ENCODE results near the gene GIMAP8.
"Not testable (repeated sequence)": the region's sequence is repeated elsewhere in the genome, so short reads cannot be mapped to it uniquely, and the experiment has no call there.

GIMAP8 gene

GRCh38 chr7:150503581-150503980 lies 53.2 kb downstream of the GIMAP8 start:
- no peaks in the 10 kb centered on the region for H3K36me3 Mint-ChIP-seq (ENCODE audit: insufficient read depth)
- DNase-seq (no peak), ATAC-seq (replicated peaks) (no peak)
- H3K9me3 Mint-ChIP-seq: peaks cover 6% of the 10 kb centered on the region in 2 donors
- peak overlapping the region in 1 of 2 donors; percentile 49 for H3K4me3 Mint-ChIP-seq
- H3K27ac Mint-ChIP-seq: peak overlapping the region; percentile 22 to 80
- H3K27me3 Mint-ChIP-seq: no peaks in the 10 kb centered on the region
- peaks cover 58 to 66% of the 10 kb centered on the region in 2 donors for H3K4me1 Mint-ChIP-seq (ENCODE audit: low read depth in 2 of 2)

- no peak for DNase-seq
- Mint-ChIP-seq H3K9me3 (peaks cover 8 to 11% of the 10 kb centered on the region in 2 donors), H3K27ac (peak overlapping the region; percentile 69 to 93), H3K27me3 (no peaks in the 10 kb centered on the region), H3K4me1 (ENCODE audit: low read depth in 2 of 2) (peaks cover 62 to 90% of the 10 kb centered on the region in 2 donors), H3K4me3 (peak overlapping the region; percentile 44 to 72), H3K36me3 (ENCODE audit: insufficient read depth) (no peaks in the 10 kb centered on the region)
- ATAC-seq (replicated peaks): no peak
Observed at GRCh38 chr7:150507947-150508602, 57.6 kb downstream of the GIMAP8 start.

GRCh38 chr7:150511048-150511447 lies 60.6 kb downstream of the GIMAP8 start:
- peaks cover 53 to 75% of the 10 kb centered on the region in 2 donors for H3K4me1 Mint-ChIP-seq (ENCODE audit: low read depth in 2 of 2)
- H3K4me3 Mint-ChIP-seq: peak overlapping the region; percentile 50 to 61
- H3K27ac Mint-ChIP-seq: peak overlapping the region; percentile 68 to 94
- DNase-seq: no peak
- H3K9me3 Mint-ChIP-seq: peaks cover 8 to 11% of the 10 kb centered on the region in 2 donors
- ATAC-seq (replicated peaks): peak; percentile 7
- peaks cover 11% of the 10 kb centered on the region for H3K36me3 Mint-ChIP-seq (ENCODE audit: insufficient read depth)
- no peaks in the 10 kb centered on the region for H3K27me3 Mint-ChIP-seq

- peaks cover 5 to 11% of the 10 kb centered on the region in 2 donors for H3K9me3 Mint-ChIP-seq
- H3K4me1 Mint-ChIP-seq (ENCODE audit: low read depth in 2 of 2): peaks cover 37 to 54% of the 10 kb centered on the region in 2 donors
- H3K4me3 Mint-ChIP-seq: peak overlapping the region; percentile 98
- peaks cover 27% of the 10 kb centered on the region for H3K36me3 Mint-ChIP-seq (ENCODE audit: insufficient read depth)
- no peaks in the 10 kb centered on the region for H3K27me3 Mint-ChIP-seq
- H3K27ac Mint-ChIP-seq: peak overlapping the region; percentile 91 to 94
- ATAC-seq (replicated peaks) (no peak), DNase-seq (no peak)
Observed at GRCh38 chr7:150513758-150514157, 63.3 kb downstream of the GIMAP8 start.

GRCh38 chr7:150514748-150515222 lies 64.4 kb downstream of the GIMAP8 start, which contains the start of gene GIMAP7:
TSS of gene GIMAP7 (plus strand) at chr7:150514872. CDS start at chr7:150519975, 5,103 bp downstream.
- Mint-ChIP-seq H3K27me3 (no peaks in the 10 kb centered on the region), H3K4me3 (peak within 1 kb of the TSS; percentile 98), H3K36me3 (ENCODE audit: insufficient read depth) (peaks cover 32% of the 10 kb centered on the region), H3K9me3 (peaks cover 5 to 11% of the 10 kb centered on the region in 2 donors), H3K27ac (peak within 1 kb of the TSS; percentile 91 to 94), H3K4me1 (ENCODE audit: low read depth in 2 of 2) (peaks cover 34 to 49% of the 10 kb centered on the region in 2 donors)
- ATAC-seq (replicated peaks) (peak; percentile 81), DNase-seq (peak; percentile 46 to 58 (median 52))

- no peaks in the 10 kb centered on the region for H3K27me3 Mint-ChIP-seq
- DNase-seq (no peak), ATAC-seq (replicated peaks) (peak; percentile 25)
- peak overlapping the region; percentile 98 for H3K4me3 Mint-ChIP-seq
- peak overlapping the region; percentile 91 to 94 for H3K27ac Mint-ChIP-seq
- peaks cover 5 to 11% of the 10 kb centered on the region in 2 donors for H3K9me3 Mint-ChIP-seq
- H3K4me1 Mint-ChIP-seq (ENCODE audit: low read depth in 2 of 2): peaks cover 35 to 49% of the 10 kb centered on the region in 2 donors
- peaks cover 39% of the 10 kb centered on the region for H3K36me3 Mint-ChIP-seq (ENCODE audit: insufficient read depth)
Observed at GRCh38 chr7:150515248-150516147, 65.1 kb downstream of the GIMAP8 start.

- Mint-ChIP-seq H3K36me3 (ENCODE audit: insufficient read depth) (peaks cover 54% of the 10 kb centered on the region), H3K27ac (peak overlapping the region; percentile 91 to 94), H3K27me3 (no peaks in the 10 kb centered on the region), H3K4me1 (ENCODE audit: low read depth in 2 of 2) (peaks cover 33 to 45% of the 10 kb centered on the region in 2 donors), H3K4me3 (peak overlapping the region; percentile 98), H3K9me3 (peaks cover 0 to 4% of the 10 kb centered on the region in 2 donors)
- no peak for DNase-seq
- ATAC-seq (replicated peaks): no peak
Observed at GRCh38 chr7:150516956-150517745, 66.7 kb downstream of the GIMAP8 start.

- H3K4me1 Mint-ChIP-seq (ENCODE audit: low read depth in 2 of 2): peaks cover 21 to 32% of the 10 kb centered on the region in 2 donors
- DNase-seq: no peak
- H3K27me3 Mint-ChIP-seq: no peaks in the 10 kb centered on the region
- H3K4me3 Mint-ChIP-seq: peak overlapping the region; percentile 98
- no peak for ATAC-seq (replicated peaks)
- H3K36me3 Mint-ChIP-seq (ENCODE audit: insufficient read depth): peaks cover 64% of the 10 kb centered on the region
- H3K9me3 Mint-ChIP-seq: peaks cover 0 to 4% of the 10 kb centered on the region in 2 donors
- H3K27ac Mint-ChIP-seq: peak overlapping the region; percentile 91 to 94
Observed at GRCh38 chr7:150519310-150519709, 68.9 kb downstream of the GIMAP8 start.

- peak; percentile 31 for ATAC-seq (replicated peaks)
Observed at GRCh38 chr7:150520145-150520544, 69.7 kb downstream of the GIMAP8 start.

GRCh38 chr7:150522931-150523330 lies 72.5 kb downstream of the GIMAP8 start:
- H3K27me3 Mint-ChIP-seq; DNase-seq; H3K9me3 Mint-ChIP-seq; ATAC-seq (replicated peaks): not testable (repeated sequence)
- peak overlapping the region; percentile 60 to 98 for H3K4me3 Mint-ChIP-seq
- peaks cover 23 to 35% of the 10 kb centered on the region in 2 donors for H3K4me1 Mint-ChIP-seq (ENCODE audit: low read depth in 2 of 2)
- H3K27ac Mint-ChIP-seq: peak overlapping the region; percentile 35 to 91
- H3K36me3 Mint-ChIP-seq (ENCODE audit: insufficient read depth): peaks cover 48% of the 10 kb centered on the region

More at GRCh38 chr7:150520145-150520544, 69.7 kb downstream of the GIMAP8 start:
- peaks cover 63% of the 10 kb centered on the region for H3K36me3 Mint-ChIP-seq (ENCODE audit: insufficient read depth)
- no peak for DNase-seq
- peaks cover 21 to 35% of the 10 kb centered on the region in 2 donors for H3K4me1 Mint-ChIP-seq (ENCODE audit: low read depth in 2 of 2)
- no peaks in the 10 kb centered on the region for H3K27me3 Mint-ChIP-seq
- H3K27ac Mint-ChIP-seq: peak overlapping the region; percentile 91 to 94
- peak overlapping the region; percentile 98 for H3K4me3 Mint-ChIP-seq
- peaks cover 0 to 4% of the 10 kb centered on the region in 2 donors for H3K9me3 Mint-ChIP-seq

GRCh38 chr7:150524018-150524417 lies 73.6 kb downstream of the GIMAP8 start:
- no peaks in the 10 kb centered on the region for H3K27me3 Mint-ChIP-seq
- H3K4me3 Mint-ChIP-seq: no peak overlapping the region
- peaks cover 23 to 34% of the 10 kb centered on the region in 2 donors for H3K4me1 Mint-ChIP-seq (ENCODE audit: low read depth in 2 of 2)
- ATAC-seq (replicated peaks) (peak; percentile 51), DNase-seq (no peak)
- H3K9me3 Mint-ChIP-seq: peaks cover 10 to 18% of the 10 kb centered on the region in 2 donors
- peaks cover 41% of the 10 kb centered on the region for H3K36me3 Mint-ChIP-seq (ENCODE audit: insufficient read depth)
- peak overlapping the region in 1 of 2 donors; percentile 8 for H3K27ac Mint-ChIP-seq
